Ovary (tissue), 3 donors: Measurements from ENCODE around the gene SLC27A1.

Experiments
- EP300 ChIP-seq: sonication (generic); formaldehyde crosslinking; IDR thresholded peaks from one replicate; pipeline ENCODE4 v1.6.1; 2017; ENCODE audit warnings: antibody characterized with exemption
- TF ChIP-seq, protein P1 (sequence below), 3 donors: fragments of 450-650 bp in 2 of 3; fragments of 200-600 bp in 1 of 3; IDR thresholded peaks; one replicate each; pipeline versions ENCODE4 v1.5.1 to v1.8.0; 2016 to 2022; ENCODE audit warnings: antibody characterized with exemption in 3 of 3, mild to moderate bottlenecking in 1 of 3
- donor health status: DM: no; HTN: no; CAD: no.

DNA sequence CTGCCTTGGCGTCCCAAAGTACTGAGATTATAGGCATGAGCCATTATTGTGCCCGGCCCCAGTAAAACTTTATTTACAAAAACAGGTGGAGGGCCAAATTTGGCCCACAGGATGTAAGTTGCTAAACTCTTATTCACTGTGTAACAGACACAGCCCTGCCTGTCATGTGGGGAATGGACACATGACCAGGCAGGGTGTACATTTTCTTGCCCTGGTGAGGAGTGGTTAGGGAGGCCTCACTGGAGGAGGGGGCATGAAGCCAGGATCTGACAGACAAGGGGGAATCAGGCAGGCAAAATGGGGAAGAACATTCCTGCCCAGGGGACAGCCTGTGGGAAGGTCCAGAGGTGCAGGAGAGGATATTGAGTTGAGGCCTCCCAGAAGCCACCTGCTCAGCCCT, 33.7 kb downstream of the SLC27A1 start:
- TF ChIP-seq EP300: no peak
- TF ChIP-seq, protein P1, sequence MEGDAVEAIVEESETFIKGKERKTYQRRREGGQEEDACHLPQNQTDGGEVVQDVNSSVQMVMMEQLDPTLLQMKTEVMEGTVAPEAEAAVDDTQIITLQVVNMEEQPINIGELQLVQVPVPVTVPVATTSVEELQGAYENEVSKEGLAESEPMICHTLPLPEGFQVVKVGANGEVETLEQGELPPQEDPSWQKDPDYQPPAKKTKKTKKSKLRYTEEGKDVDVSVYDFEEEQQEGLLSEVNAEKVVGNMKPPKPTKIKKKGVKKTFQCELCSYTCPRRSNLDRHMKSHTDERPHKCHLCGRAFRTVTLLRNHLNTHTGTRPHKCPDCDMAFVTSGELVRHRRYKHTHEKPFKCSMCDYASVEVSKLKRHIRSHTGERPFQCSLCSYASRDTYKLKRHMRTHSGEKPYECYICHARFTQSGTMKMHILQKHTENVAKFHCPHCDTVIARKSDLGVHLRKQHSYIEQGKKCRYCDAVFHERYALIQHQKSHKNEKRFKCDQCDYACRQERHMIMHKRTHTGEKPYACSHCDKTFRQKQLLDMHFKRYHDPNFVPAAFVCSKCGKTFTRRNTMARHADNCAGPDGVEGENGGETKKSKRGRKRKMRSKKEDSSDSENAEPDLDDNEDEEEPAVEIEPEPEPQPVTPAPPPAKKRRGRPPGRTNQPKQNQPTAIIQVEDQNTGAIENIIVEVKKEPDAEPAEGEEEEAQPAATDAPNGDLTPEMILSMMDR (IDR thresholded peaks at IDR 0.05): no peak
